Measurements from ENCODE around the gene TCP11L2. TPM values are rescaled to one million over a fixed set of nuclear protein-coding genes. Genes with fewer than 3 reads are reported as not detected.

TCP11L2 gene
- polyA plus RNA-seq, 1 experiment, result 26.5 TPM

- CTCF ChIA-PET, result interaction anchor here (1.3 to 2.0 kb wide), 3 partner anchors 9 to 17 kb away, joined by 3 to 5 read pairs (median 4); partner anchors contain the start of gene POLR3B
Observed at GRCh38 chr12:106341086-106341877, 38.7 kb downstream of the TCP11L2 start.

GRCh38 chr12:106342397-106343213 is 40.1 kb downstream of the TCP11L2 start:
- no peak for TF ChIP-seq CTCF (IDR thresholded peaks at IDR 0.05; ENCODE audit: low read depth, low read length)
- ChIA-PET POLR2A (no interaction called here), CTCF (interaction anchor here (0.9 to 2.0 kb wide), 2 partner anchors 14 to 119 kb away, joined by 3 to 5 read pairs; no protein-coding TSS in a partner anchor)
- Histone ChIP-seq H3K4me3 (ENCODE audit: low read depth, low read length) (peak overlapping the region; percentile 8), H3K27me3 (ENCODE audit: control insufficient read depth, insufficient read depth, low read length) (no peaks in the 10 kb centered on the region), H3K27ac (ENCODE audit: low read depth, low read length) (peak overlapping the region; percentile 35), H3K9me3 (ENCODE audit: control insufficient read depth, insufficient read depth, low read length) (no peaks in the 10 kb centered on the region)
- no peak for DNase-seq (ENCODE audit: low read depth, low spot score)

More at GRCh38 chr12:106341086-106341877, 38.7 kb downstream of the TCP11L2 start:
- Histone ChIP-seq H3K27ac (ENCODE audit: low read depth, low read length) (no peak overlapping the region), H3K27me3 (ENCODE audit: control insufficient read depth, insufficient read depth, low read length) (no peaks in the 10 kb centered on the region), H3K9me3 (ENCODE audit: control insufficient read depth, insufficient read depth, low read length) (no peaks in the 10 kb centered on the region), H3K4me3 (ENCODE audit: low read depth, low read length) (no peak overlapping the region)
- POLR2A ChIA-PET, result no interaction called here
- no peak for DNase-seq (ENCODE audit: low read depth, low spot score)
- no peak for TF ChIP-seq CTCF (IDR thresholded peaks at IDR 0.05; ENCODE audit: low read depth, low read length)

GRCh38 chr12:106343214-106343528 is 40.6 kb downstream of the TCP11L2 start:
- Histone ChIP-seq H3K27ac (ENCODE audit: low read depth, low read length) (peak overlapping the region; percentile 35), H3K4me3 (ENCODE audit: low read depth, low read length) (peak overlapping the region; percentile 8; the same call in 1 of the 2 replicates), H3K9me3 (ENCODE audit: control insufficient read depth, insufficient read depth, low read length) (no peaks in the 10 kb centered on the region), H3K27me3 (ENCODE audit: control insufficient read depth, insufficient read depth, low read length) (no peaks in the 10 kb centered on the region)
- ChIA-PET CTCF (interaction anchor here (0.9 to 3.7 kb wide), 2 partner anchors 14 to 119 kb away, joined by 3 to 24 read pairs; partner anchors contain the start of gene POLR3B), POLR2A (no interaction called here)
- DNase-seq (ENCODE audit: low read depth, low spot score), result no peak
- no peak for TF ChIP-seq CTCF (IDR thresholded peaks at IDR 0.05; ENCODE audit: low read depth, low read length)

GRCh38 chr12:106344131-106344530 is 41.6 kb downstream of the TCP11L2 start:
- DNase-seq (ENCODE audit: low read depth, low spot score), result no peak
- Histone ChIP-seq H3K4me3 (ENCODE audit: low read depth, low read length) (no peak overlapping the region), H3K9me3 (ENCODE audit: control insufficient read depth, insufficient read depth, low read length) (no peaks in the 10 kb centered on the region), H3K27ac (ENCODE audit: low read depth, low read length) (no peak overlapping the region), H3K27me3 (ENCODE audit: control insufficient read depth, insufficient read depth, low read length) (no peaks in the 10 kb centered on the region)
- POLR2A ChIA-PET, result no interaction called here
- CTCF ChIA-PET, result interaction anchor here (3.7 kb wide), 1 partner anchor 13 kb away, joined by 24 read pairs; the partner anchor contains the start of gene POLR3B
- no peak for TF ChIP-seq CTCF (IDR thresholded peaks at IDR 0.05; ENCODE audit: low read depth, low read length)
